Neuron (in vitro differentiated cells): ENCODE measurements around the gene SPACDR.
A peak's percentile ranks its signal among the peaks of the same experiment; 100 is the strongest.
"Not testable (repeated sequence)": the region's sequence is repeated elsewhere in the genome, so short reads cannot be mapped to it uniquely, and the experiment has no call there.

Source experiments
- H2AFZ ChIP-seq: one replicate; pipeline ENCODE4 v1.6.1; 2013; ENCODE audit warnings: low read depth, mild to moderate bottlenecking, inconsistent platforms, low read length, moderate library complexity
- H3K27me3 ChIP-seq: one replicate; pipeline ENCODE4 v1.6.1; 2013; ENCODE audit warnings: low read length; ENCODE audit not compliant: insufficient read depth
- H3K36me3 ChIP-seq: one replicate; pipeline ENCODE4 v1.6.1; 2013; ENCODE audit warnings: low read length; ENCODE audit not compliant: insufficient read depth
- H3K4me1 ChIP-seq: one replicate; pipeline ENCODE4 v1.6.1; 2013; ENCODE audit warnings: low read length; ENCODE audit not compliant: insufficient read depth
- H3K4me3 ChIP-seq: 2 replicates; pipeline ENCODE4 v1.5.1; 2013; ENCODE audit warnings: mild to moderate bottlenecking, low read length, moderate library complexity
- H3K9me3 ChIP-seq: one replicate; pipeline ENCODE4 v1.6.1; 2013; ENCODE audit warnings: low read length

SPACDR gene

DNA sequence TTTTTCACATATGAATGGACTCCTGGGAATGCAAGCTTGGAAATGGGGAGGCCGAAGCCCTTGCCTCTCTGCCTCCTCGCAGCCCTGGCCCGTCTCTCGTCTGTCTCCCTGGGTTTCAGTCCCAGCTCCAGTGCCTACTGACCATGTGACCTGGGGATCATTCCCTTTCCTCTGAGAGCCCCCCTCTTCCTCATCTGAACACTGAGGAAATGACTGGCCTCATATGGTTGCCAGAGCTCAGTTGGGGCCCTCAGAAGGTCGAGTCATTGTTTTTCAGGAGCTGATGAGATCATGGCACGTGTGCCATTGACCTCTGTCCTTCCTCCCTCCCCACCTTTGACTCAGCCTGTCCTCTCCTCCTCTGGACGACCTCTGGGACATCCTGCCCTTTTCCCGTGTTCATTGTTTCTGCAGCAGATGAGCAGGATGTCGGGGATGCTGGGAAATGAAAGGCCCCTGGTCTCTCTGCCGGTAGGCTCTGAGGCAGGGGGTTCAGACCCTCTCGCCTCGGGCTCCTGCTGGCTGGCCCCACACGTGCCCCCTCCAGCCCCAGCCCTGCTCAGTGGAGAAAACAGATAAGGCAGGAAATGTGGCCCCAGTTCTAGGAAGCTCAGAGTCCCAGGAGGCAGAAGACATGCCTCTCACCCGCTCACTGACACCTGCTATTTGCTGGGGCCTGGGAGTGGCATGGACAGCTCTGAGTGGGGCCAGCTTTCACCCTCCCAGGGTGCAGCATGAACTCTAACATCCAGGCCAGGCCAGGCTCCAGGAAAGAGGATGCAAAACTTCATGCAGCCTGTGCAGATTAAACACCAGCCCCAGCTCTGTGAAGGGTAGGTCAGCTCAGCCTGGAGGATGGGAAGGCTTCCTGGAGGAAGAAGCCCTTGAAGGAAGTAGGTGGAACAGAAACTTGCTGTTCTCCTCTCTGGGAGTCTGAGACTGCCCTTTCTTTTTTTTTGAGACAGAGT is 19.5 kb downstream of the SPACDR start:
- H3K4me1 ChIP-seq = peaks cover 18% of the 10 kb centered on the region
- no peak overlapping the region for H3K4me3 ChIP-seq
- peak overlapping the region; percentile 37 for H2AFZ ChIP-seq
- no peaks in the 10 kb centered on the region for H3K27me3 ChIP-seq
- H3K9me3 ChIP-seq = no peaks in the 10 kb centered on the region
- no peaks in the 10 kb centered on the region for H3K36me3 ChIP-seq

DNA sequence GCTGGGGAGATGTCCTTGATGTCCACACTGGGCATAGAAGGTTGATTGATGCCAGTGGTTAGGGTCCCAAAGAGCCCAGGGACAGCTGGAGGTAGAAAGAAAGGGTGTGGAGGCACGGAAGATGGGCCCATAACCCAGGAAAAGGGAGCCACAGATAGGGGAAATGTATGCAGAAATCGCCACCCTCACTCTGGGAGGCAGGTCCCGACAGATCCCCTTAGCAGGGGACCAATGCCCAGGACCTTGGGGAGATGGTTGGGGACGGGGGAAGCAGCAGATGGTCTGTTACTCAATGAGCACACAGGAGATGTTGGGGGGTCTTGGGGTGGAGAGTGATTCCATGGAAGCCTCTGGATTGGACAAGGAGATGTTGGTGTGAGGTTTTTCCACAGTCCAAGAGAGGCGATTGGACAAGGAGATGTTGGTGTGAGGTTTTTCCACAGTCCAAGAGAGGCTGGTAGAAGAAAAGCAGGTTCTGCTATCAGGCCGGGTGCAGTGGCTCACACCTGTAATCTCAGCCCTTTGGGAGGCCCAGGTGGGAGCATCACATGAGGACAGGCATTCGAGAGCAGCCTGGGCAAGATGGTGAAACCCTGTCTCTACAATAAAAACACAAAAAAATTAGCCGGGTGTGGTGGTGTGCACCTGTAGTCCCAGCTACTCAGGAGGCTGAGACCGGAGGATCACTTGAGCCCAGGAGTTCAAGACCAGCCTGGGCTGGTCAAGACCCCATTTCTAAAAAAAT is 20.8 kb downstream of the SPACDR start:
- Histone ChIP-seq H3K27me3 (no peaks in the 10 kb centered on the region), H3K4me1 (peaks cover 18% of the 10 kb centered on the region)

DNA sequence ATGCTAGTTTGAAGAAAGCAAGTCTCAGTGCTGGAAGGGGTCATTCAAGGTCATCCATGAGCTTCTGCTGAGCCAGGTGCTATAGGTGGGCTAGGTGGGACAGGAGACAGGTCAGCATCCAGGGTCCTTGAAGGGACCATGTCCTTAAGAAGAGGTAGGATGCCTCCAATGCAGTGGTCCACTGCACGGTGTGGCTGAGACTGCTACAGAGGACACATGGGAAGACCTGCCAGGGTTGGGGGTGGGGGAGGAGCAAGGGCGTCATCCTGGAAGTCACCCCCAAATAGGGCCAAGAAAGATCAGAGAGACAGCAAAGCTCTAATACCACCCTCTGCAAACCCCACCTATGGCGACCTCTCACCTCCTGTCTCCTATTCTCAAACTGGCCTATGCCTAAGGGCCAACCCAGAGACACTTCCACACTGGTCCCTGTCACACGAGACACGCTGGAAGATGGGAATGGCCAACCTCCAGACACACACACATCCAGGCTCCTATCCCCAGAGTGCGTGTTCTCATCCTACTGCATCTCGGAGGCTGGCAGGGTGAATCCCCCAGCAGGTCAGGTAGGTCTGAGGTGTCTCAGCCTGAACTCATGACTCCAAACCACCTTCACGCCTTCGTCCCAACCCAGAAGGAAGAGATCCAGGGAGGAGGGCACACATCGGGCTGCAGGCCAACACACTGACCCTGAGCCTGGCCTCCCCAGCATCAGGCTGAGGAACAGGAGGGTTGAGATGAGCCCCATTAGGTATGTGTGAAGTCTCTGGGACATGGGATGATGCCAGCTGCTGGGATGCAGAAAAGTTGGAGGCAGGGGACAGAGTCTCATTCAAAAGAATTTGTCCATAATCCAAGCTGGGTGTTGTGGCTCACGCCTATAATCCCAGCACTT is 22.2 kb downstream of the SPACDR start:
- Histone ChIP-seq H2AFZ (no peak overlapping the region), H3K4me3 (no peak overlapping the region), H3K36me3 (no peaks in the 10 kb centered on the region), H3K27me3 (no peaks in the 10 kb centered on the region), H3K9me3 (no peaks in the 10 kb centered on the region), H3K4me1 (peaks cover 18% of the 10 kb centered on the region)

More for the DNA sequence above, 20.8 kb downstream of the SPACDR start:
- Histone ChIP-seq H3K4me3 (no peak overlapping the region), H3K9me3 (no peaks in the 10 kb centered on the region), H2AFZ (no peak overlapping the region), H3K36me3 (no peaks in the 10 kb centered on the region)

DNA sequence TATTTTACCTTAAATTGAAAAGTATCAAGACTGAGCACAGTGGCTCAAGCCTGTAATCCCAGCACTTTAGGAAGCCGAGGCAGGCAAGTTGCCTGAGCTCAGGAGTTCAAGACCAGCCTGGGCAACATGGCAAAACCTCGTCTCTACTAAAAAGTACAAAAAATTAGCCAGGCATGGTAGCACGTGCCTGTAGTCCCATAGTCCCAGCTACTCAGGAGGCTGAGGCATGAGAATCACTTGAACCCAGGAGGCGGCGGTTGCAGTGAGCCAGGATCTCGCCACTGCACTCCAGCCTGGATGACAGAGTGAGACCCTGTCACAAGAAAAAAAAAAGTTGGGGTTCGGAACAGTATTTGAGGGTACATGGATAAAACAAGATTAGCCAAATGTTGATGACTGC is 24.8 kb downstream of the SPACDR start:
- H3K4me3 ChIP-seq, H3K9me3 ChIP-seq, H3K27me3 ChIP-seq, H2AFZ ChIP-seq, H3K36me3 ChIP-seq: not testable (repeated sequence)
- peaks cover 16% of the 10 kb centered on the region for H3K4me1 ChIP-seq

DNA sequence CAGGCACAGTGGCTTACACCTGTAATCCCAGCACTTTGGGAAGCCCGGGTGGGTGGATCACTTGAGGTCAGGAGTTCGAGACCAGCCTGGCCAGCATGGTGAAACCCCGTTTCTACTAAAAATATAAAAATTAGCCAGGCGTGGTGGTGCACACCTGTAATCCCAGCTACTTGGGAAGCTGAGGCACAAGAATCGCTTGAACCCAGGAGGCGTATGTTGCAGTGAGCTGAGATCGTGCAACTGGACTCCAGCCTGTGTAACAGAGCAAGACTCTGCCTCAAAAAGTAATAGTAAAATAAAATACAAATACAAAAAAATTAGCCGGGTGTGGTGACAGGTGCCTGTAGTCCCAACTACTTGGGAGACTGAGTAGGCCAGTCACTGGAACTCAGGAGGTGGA is 25.3 kb downstream of the SPACDR start:
- peaks cover 15% of the 10 kb centered on the region for H3K36me3 ChIP-seq
- not testable (repeated sequence) for H2AFZ ChIP-seq, H3K9me3 ChIP-seq, H3K4me3 ChIP-seq, H3K27me3 ChIP-seq
- peaks cover 14% of the 10 kb centered on the region for H3K4me1 ChIP-seq

DNA sequence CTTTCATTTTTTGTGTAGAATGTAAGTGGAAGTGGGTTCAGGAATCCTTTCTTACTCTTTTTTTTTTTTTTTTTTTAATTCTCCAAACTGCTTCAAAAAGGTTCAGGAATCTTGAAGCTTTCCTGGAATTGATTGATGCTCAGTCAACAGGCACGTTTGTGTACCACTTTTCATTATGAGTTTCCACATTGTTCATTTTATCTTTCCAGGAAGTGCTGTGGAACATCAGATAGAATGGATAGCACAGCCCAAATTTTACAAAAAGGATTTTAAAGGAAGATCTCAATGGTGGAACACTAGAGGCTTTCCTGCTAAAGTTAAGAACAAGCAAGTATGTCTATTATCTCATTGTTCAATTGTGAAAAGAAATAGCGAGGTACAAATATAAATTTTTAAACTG is 25.9 kb downstream of the SPACDR start:
- Histone ChIP-seq H3K4me3 (no peak overlapping the region), H3K27me3 (no peaks in the 10 kb centered on the region), H3K9me3 (no peaks in the 10 kb centered on the region), H3K36me3 (peaks cover 21% of the 10 kb centered on the region), H2AFZ (no peak overlapping the region), H3K4me1 (peaks cover 14% of the 10 kb centered on the region)

DNA sequence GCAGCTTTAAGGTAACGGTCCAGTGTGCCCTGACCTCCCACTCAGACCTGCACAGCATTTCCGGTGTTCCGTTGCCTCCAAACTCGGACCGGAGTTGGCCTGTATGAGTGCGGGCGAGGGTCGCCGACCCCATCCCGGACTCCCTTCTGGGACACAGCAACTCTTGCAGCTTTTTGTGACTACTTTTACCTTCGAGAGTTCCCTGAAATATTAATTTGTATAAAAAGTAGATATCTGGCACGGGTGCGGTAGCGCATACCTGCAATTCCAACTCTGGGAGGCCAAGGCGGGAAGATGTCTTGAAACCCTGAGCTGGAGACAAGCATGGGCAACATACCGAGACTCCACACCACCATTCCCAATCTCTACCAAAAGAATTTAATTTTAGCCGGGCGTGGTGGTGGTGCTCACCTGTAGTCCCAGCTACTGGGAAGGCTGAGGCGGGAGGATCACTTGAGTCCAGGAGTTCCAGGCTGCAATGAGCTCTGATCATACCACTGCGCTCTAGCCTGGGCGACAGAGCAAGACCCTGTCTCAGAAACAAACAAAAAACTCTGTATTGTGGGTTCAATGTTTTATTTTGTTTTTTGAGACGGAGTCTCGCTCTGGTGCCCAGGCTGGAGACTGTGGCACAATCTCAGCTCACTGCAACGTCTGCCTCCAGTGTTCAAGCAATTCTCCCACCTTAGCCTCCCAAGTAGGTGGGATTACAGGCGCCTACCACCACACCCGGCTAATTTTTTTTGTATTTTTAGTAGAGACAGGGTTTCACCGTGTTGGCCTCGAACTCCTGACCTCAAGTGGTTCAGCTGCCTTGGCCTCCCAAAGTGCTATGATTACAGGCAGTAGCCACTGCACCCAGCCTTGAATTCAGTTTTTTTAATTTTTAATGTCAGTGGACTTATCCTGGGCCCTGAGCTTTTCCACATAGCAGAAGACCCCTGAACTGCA is 26.6 kb downstream of the SPACDR start:
- peaks cover 28% of the 10 kb centered on the region for H3K36me3 ChIP-seq
- H3K4me3 ChIP-seq = no peak overlapping the region
- peaks cover 14% of the 10 kb centered on the region for H3K4me1 ChIP-seq
- no peak overlapping the region for H2AFZ ChIP-seq
- no peaks in the 10 kb centered on the region for H3K27me3 ChIP-seq
- H3K9me3 ChIP-seq = no peaks in the 10 kb centered on the region

DNA sequence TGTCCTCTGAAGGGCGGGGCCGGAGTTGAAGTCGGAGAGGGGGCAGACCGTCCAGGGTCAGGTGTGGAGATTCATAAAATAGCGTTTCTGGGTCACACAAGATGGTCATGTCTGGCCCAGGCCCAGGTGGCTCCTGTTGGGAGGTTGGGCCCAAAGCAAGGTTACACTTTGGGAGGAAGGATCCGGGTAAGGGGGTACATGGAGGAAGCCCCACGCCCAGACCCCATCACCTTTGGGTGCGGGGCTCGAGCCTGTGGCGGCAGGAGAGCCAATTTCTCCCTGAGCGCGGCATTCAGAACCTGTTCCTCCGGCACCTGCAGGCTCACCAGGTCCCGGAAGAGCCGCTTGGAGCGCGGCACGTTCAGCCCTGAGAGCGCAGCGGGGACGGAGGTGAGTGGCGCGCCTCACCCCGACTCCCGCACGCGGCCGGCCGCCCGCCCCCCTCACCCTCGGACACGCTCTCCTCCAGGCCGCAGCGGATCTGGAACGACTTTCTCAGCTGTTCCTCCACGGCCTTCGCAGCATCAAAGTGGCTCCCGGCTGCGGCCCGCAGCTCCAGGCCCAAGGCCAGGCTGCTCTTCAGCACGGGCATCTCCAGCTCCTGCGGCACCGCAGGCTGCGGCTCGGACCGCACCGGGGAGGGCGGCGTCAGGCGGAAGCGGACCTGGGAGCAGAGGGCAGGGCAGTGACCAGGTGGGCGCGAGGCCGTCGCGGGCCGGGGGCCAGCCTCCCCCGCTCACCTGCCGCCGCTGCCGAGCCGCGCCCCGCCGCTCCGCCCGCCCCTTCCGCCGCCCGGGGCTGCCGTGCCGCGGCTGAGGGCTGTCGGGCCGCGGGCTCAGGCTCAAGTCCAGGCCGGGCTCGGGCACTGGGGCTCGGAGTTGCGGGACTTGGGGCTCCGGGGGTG is 28.4 kb downstream of the SPACDR start:
- peaks cover 27% of the 10 kb centered on the region for H3K4me1 ChIP-seq
- no peaks in the 10 kb centered on the region for H3K9me3 ChIP-seq
- no peak overlapping the region for H2AFZ ChIP-seq
- peak overlapping the region; percentile 59 for H3K4me3 ChIP-seq
- H3K36me3 ChIP-seq = peaks cover 39% of the 10 kb centered on the region
- no peaks in the 10 kb centered on the region for H3K27me3 ChIP-seq

DNA sequence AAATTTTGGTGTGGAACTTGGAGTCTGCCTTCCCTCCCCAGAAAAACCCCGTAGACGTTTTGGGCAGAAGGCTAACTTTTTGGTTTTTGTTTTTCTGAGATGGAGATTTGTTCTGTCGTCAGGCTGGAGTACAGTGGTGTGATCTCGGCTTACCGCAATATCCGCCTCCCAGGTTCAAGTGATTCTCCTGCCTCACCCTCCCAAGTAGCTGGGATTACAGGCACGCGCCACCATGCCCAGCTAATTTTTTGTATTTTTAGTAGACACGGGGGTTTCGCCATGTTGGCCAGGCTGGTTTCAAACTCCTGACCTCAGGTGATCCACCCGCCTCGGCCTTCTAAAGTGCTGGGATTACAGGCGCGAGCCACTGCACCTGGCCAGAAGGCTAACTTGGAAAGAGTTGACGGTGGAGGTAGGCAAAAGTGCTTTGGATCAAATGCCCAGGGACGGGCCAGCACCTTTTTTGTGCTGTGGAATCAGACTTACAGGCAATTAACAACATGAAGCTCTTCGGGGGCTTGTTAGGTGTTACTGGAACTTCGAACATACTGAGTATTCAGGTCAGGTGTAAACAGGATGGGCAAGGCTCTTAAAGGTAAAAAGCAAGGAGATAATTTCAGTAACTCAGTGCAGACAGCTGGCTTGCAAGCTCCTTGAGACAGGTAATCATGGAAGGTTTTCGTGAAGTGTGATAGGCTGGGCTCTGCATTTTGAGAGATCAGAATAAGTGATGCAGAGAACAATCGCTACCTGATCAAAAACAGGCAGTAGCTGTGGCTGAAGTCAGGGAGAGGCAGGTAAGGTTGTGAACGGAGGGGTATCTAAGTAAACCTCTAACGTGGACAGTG is 29.5 kb downstream of the SPACDR start:
- Histone ChIP-seq H3K4me1 (peaks cover 31% of the 10 kb centered on the region), H3K9me3 (no peaks in the 10 kb centered on the region), H3K36me3 (peaks cover 39% of the 10 kb centered on the region), H3K27me3 (no peaks in the 10 kb centered on the region), H3K4me3 (no peak overlapping the region), H2AFZ (no peak overlapping the region)

DNA sequence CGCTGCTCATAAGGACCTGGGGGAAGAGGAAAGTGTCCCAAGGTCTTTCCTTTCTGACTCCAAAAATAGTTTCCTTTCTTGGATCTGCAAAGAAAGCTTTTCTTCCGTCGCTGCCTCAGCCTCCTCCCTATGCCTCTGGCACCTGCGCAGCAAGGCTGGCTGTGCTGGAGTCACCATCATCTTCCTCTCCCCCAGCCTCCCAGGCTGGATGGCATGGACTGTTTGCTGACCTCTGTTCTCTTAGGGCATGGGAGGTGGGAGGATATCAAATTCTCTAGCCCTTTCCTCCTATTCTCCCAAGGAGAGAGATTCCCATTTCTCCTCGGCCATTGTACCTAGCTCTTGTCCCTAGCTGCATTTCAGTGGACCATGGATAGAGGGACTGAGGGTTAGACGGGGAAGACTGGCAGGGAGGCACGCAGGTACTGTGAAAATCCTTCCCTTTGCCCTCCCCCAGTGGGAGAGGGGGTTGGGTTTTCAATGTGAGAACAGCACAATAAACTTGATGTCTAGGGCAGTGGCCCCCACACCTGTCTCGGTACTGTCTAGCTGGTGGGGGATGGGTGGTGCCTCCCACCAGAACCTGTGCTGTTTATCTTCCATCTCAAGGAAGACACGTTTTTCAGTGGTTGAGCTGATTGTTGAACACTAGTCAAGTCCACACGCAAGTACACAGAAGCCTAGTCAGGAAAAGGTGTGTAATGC is 30.3 kb downstream of the SPACDR start:
- no peak overlapping the region for H3K4me3 ChIP-seq
- H3K27me3 ChIP-seq = no peaks in the 10 kb centered on the region
- H3K36me3 ChIP-seq = peaks cover 39% of the 10 kb centered on the region
- H3K9me3 ChIP-seq = no peaks in the 10 kb centered on the region
- H2AFZ ChIP-seq = no peak overlapping the region
- H3K4me1 ChIP-seq = peaks cover 31% of the 10 kb centered on the region
